HepG2 (cell line): ENCODE measurements around the gene EEF1AKMT4. TPM values are rescaled to one million over a fixed set of nuclear protein-coding genes. Genes with fewer than 3 reads are reported as not detected.

Experiments
- FIP1L1 ChIP-seq: fragments of 200-400 bp; formaldehyde crosslinking; IDR thresholded peaks from 2 replicates; pipeline ENCODE4 v1.6.1; 2018; ENCODE audit warnings: low read depth, mild to moderate bottlenecking, low read length, moderate library complexity, borderline replicate concordance; ENCODE audit not compliant: insufficient read depth
- KLF6 ChIP-seq: IDR thresholded peaks from 2 replicates; pipeline ENCODE4 v1.8.0; 2016; ENCODE audit warnings: missing biosample characterization, missing genetic modification reagents
- MYPOP ChIP-seq: sonication (generic); formaldehyde crosslinking; IDR thresholded peaks from 2 replicates; pipeline ENCODE4 v1.8.1; 2023; ENCODE audit warnings: mild to moderate bottlenecking, moderate library complexity, missing genetic modification reagents
- PLRG1 ChIP-seq: fragments of 450-650 bp; conservative IDR thresholded peaks from 2 replicates; pipeline ENCODE4 v1.6.1; 2016
- SIN3B ChIP-seq: fragments of 150-350 bp; IDR thresholded peaks from 2 replicates; pipeline ENCODE4 v1.6.1; 2014; ENCODE audit warnings: low read length
- SKI ChIP-seq: fragments of 450-650 bp; IDR thresholded peaks from one replicate; pipeline ENCODE4 v1.6.1; 2018; ENCODE audit warnings: mild to moderate bottlenecking; ENCODE audit not compliant: partially characterized antibody
- SOX5 ChIP-seq: IDR thresholded peaks from 2 replicates; pipeline ENCODE4 v1.6.1; 2016; ENCODE audit warnings: borderline replicate concordance
- TAF1 ChIP-seq: sonication (generic); formaldehyde crosslinking; IDR thresholded peaks from 2 replicates; pipeline ENCODE4 v1.4.0; 2020; ENCODE audit warnings: missing genetic modification reagents
- ZBTB20 ChIP-seq: sonication (generic); formaldehyde crosslinking; IDR thresholded peaks from 2 replicates; pipeline ENCODE4 v1.8.1; 2023; ENCODE audit warnings: missing genetic modification reagents, low read depth, mild to moderate bottlenecking, borderline replicate concordance
- ZBTB26 ChIP-seq: IDR thresholded peaks from 2 replicates; pipeline ENCODE4 v1.6.1; 2016; ENCODE audit warnings: missing compliant biosample characterization, missing genetic modification reagents, borderline replicate concordance
- ZFP37 ChIP-seq: sonication (generic); formaldehyde crosslinking; IDR thresholded peaks from 2 replicates; pipeline ENCODE4 v1.4.0; 2020; ENCODE audit warnings: missing genetic modification reagents, borderline replicate concordance
- ZKSCAN8 ChIP-seq: IDR thresholded peaks from 2 replicates; pipeline ENCODE4 v1.6.1; 2016; ENCODE audit warnings: borderline replicate concordance, missing genetic modification reagents, missing compliant biosample characterization
- ZNF180 ChIP-seq: sonication (generic); formaldehyde crosslinking; IDR thresholded peaks from 2 replicates; pipeline ENCODE4 v1.4.0; 2020; ENCODE audit warnings: low read depth, missing genetic modification reagents, borderline replicate concordance
- ZNF264 ChIP-seq: sonication (generic); formaldehyde crosslinking; IDR thresholded peaks from 2 replicates; pipeline ENCODE4 v1.4.0; 2020; ENCODE audit warnings: missing genetic modification reagents
- ZNF44 ChIP-seq: sonication (generic); formaldehyde crosslinking; IDR thresholded peaks from 2 replicates; pipeline ENCODE4 v1.5.1; 2020; ENCODE audit warnings: mild to moderate bottlenecking, missing genetic modification reagents
- ZNF496 ChIP-seq: sonication (generic); formaldehyde crosslinking; IDR thresholded peaks from 2 replicates; pipeline ENCODE4 v1.8.1; 2023; ENCODE audit warnings: mild to moderate bottlenecking, moderate library complexity, missing genetic modification reagents; ENCODE audit not compliant: insufficient replicate concordance
- ZNF503 ChIP-seq: sonication (generic); formaldehyde crosslinking; IDR thresholded peaks from 2 replicates; pipeline ENCODE4 v1.4.0; 2020; ENCODE audit warnings: missing genetic modification reagents
- ZNF687 ChIP-seq: sonication (generic); formaldehyde crosslinking; IDR thresholded peaks from 2 replicates; pipeline ENCODE4 v1.5.1; 2020; ENCODE audit warnings: mild to moderate bottlenecking, missing genetic modification reagents, moderate library complexity
- polyA plus RNA-seq, 8 experiments: library from polyadenylated mRNA; depleted of rRNA in 3 of 8; stranded (reverse) in 7 of 8; unstranded in 1 of 8; fragments of >200 nt; fragmentation: Illumina TruSeq in 4 of 8; extraction: Trizol in 4 of 8; gene quantifications; 2 replicates each; pipeline versions ENCODE4 v1.2.1 to v1.2.3, GENCODE V29; 2011 to 2016; ENCODE audit warnings: low read depth in 4 of 8, missing spikeins in 1 of 8, mixed read lengths in 1 of 8; ENCODE audit not compliant: insufficient read depth in 1 of 8
- total RNA-seq, 5 experiments: library from RNA; depleted of rRNA; stranded (reverse); fragments of >200 nt; fragmentation: Illumina TruSeq; extraction: Trizol; gene quantifications; 2 replicates each; pipeline ENCODE4 v1.2.3, GENCODE V29; 2016; ENCODE audit warnings: low read depth in 1 of 5

EEF1AKMT4 gene
- total and polyA plus RNA-seq, 2 of the 13 experiments (the other 11 are each of a cell fraction or from before 2014, with no cell fraction given), result 13.1 to 15.8 TPM

- TF ChIP-seq PLRG1, result no peak
- TF ChIP-seq ZNF503 (CRISPR knock-in tag), result peak; percentile 16; the same call in 1 of the 2 replicates
- TF ChIP-seq ZKSCAN8 (CRISPR knock-in tag), result no peak; the same call in 1 of the 2 replicates
- 0 out of 2 replicates have a peak, but pooled peaks have one; percentile 58 for TF ChIP-seq ZFP37
- no peak for TF ChIP-seq FIP1L1
- no peak for TF ChIP-seq ZBTB20
- TF ChIP-seq ZNF180 (CRISPR knock-in tag), result 0 out of 2 replicates have a peak, but pooled peaks have one; percentile 39
- 0 out of 2 replicates have a peak, but pooled peaks have one; percentile 17 for TF ChIP-seq KLF6 (CRISPR knock-in tag)
- peak; percentile 76; the same call in 1 of the 2 replicates for TF ChIP-seq SIN3B
- TF ChIP-seq ZNF687 (CRISPR knock-in tag), result peak; percentile 78
- no peak; the same call in 1 of the 2 replicates for TF ChIP-seq SOX5 (CRISPR knock-in tag)
- peak; percentile 68; the same call in 1 of the 2 replicates for TF ChIP-seq ZNF44 (CRISPR knock-in tag)
- peak; percentile 49 for TF ChIP-seq SKI
- TF ChIP-seq ZNF496, result no peak
- TF ChIP-seq ZNF264 (CRISPR knock-in tag), result peak; percentile 41; the same call in 1 of the 2 replicates
- TF ChIP-seq MYPOP (CRISPR knock-in tag), result peak; percentile 45; the same call in 1 of the 2 replicates
- peak; percentile 64 for TF ChIP-seq TAF1
- no peak for TF ChIP-seq ZBTB26 (CRISPR knock-in tag)
Measured at GRCh38 chr3:184249412-184250166, at the start of gene EEF1AKMT4 (continued).
